Measurements from ENCODE around the gene ANKRD23.

Gene ANKRD23

GRCh38 chr2:96788442-96789244 is 55.2 kb downstream of the ANKRD23 start:
- DNase-seq = no peak
- Mint-ChIP-seq H3K4me3 (no peak overlapping the region), H3K4me1 (peaks cover 25% of the 10 kb centered on the region), H3K27ac (peak overlapping the region; percentile 48), H3K27me3 (ENCODE audit: low read depth, poor library complexity) (peaks cover 3% of the 10 kb centered on the region), H3K9me3 (peaks cover 4% of the 10 kb centered on the region), H3K36me3 (ENCODE audit: low read depth) (no peaks in the 10 kb centered on the region)
- TF ChIP-seq, protein P1, sequence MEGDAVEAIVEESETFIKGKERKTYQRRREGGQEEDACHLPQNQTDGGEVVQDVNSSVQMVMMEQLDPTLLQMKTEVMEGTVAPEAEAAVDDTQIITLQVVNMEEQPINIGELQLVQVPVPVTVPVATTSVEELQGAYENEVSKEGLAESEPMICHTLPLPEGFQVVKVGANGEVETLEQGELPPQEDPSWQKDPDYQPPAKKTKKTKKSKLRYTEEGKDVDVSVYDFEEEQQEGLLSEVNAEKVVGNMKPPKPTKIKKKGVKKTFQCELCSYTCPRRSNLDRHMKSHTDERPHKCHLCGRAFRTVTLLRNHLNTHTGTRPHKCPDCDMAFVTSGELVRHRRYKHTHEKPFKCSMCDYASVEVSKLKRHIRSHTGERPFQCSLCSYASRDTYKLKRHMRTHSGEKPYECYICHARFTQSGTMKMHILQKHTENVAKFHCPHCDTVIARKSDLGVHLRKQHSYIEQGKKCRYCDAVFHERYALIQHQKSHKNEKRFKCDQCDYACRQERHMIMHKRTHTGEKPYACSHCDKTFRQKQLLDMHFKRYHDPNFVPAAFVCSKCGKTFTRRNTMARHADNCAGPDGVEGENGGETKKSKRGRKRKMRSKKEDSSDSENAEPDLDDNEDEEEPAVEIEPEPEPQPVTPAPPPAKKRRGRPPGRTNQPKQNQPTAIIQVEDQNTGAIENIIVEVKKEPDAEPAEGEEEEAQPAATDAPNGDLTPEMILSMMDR (IDR thresholded peaks at IDR 0.05) = no peak

All from nephron progenitor cell (in vitro differentiated cells).